Epithelial cell of proximal tubule (primary cell): ENCODE results near the gene CHMP1B. TPM values are rescaled to one million over a fixed set of nuclear protein-coding genes. Genes with fewer than 3 reads are reported as not detected.

Experiments
- DNase-seq: peaks from one replicate; pipeline ENCODE4 v3.0.0-alpha.2; 2011; ENCODE audit warnings: low read depth
- H3K4me3 ChIP-seq: 2 replicates; pipeline ENCODE4 v1.5.1; 2011; ENCODE audit warnings: low read depth, mild to moderate bottlenecking, low read length
- CTCF ChIP-seq: conservative IDR thresholded peaks from 2 replicates; pipeline ENCODE4 v1.5.1; 2012; ENCODE audit warnings: low read depth, mild to moderate bottlenecking, low read length
- total RNA-seq: library from RNA; depleted of rRNA; stranded (reverse); fragments of >200 nt; gene quantifications from 2 replicates; pipeline ENCODE4 v1.2.3, GENCODE V29; 2015

CHMP1B gene
- total RNA-seq, 1 donor from 2014 or later: 69.8 TPM

- no peak for TF ChIP-seq CTCF
- DNase-seq: no peak
- H3K4me3 ChIP-seq: no peak overlapping the region
Measured at GRCh38 chr18:11860594-11861450, 9.6 kb downstream of the CHMP1B start.

- no peak for DNase-seq
- no peak overlapping the region for H3K4me3 ChIP-seq
- TF ChIP-seq CTCF: no peak
Measured at GRCh38 chr18:11861583-11862288, 10.5 kb downstream of the CHMP1B start.

GRCh38 chr18:11862468-11863137 is 11.4 kb downstream of the CHMP1B start:
- no peak overlapping the region for H3K4me3 ChIP-seq
- TF ChIP-seq CTCF: no peak
- DNase-seq: no peak

- no peak for TF ChIP-seq CTCF
- no peak for DNase-seq
- no peak overlapping the region for H3K4me3 ChIP-seq
Measured at GRCh38 chr18:11864471-11864870, 13.3 kb downstream of the CHMP1B start.

GRCh38 chr18:11865071-11865470 is 13.9 kb downstream of the CHMP1B start:
- TF ChIP-seq CTCF: no peak
- H3K4me3 ChIP-seq: no peak overlapping the region
- no peak for DNase-seq

GRCh38 chr18:11866329-11866728 is 15.1 kb downstream of the CHMP1B start:
- H3K4me3 ChIP-seq: no peak overlapping the region
- no peak for TF ChIP-seq CTCF
- DNase-seq: no peak
